Measurements from ENCODE around the gene SPPL2C. TPM values are rescaled to one million over a fixed set of nuclear protein-coding genes. Genes with fewer than 3 reads are reported as not detected.

The SPPL2C gene
- polyA plus RNA-seq, 1 donor (not counting 4 experiments of a cell fraction or from before 2014, with no cell fraction given): not detected

GRCh38 chr17:45895969-45896785 is 51.5 kb downstream of the SPPL2C start:
- dilution Hi-C loops (cut with MboI; ENCODE audit: extremely low pct_ligation_motif_present, low sequenced_read_pairs): no loop called here
- no peaks in the 10 kb centered on the region for H3K36me3 ChIP-seq (ENCODE audit: control insufficient read depth in 2 of 2, extremely low read depth in 1 of 2, insufficient read depth in 2 of 2, low read length in 2 of 2)
- H3K9ac ChIP-seq (ENCODE audit: control insufficient read depth, extremely low read depth, insufficient read depth, low read length): no peak overlapping the region
- H3K27me3 ChIP-seq (ENCODE audit: control insufficient read depth, extremely low read depth, insufficient read depth, low read length): peaks cover 59% of the 10 kb centered on the region
- no peaks in the 10 kb centered on the region for H3K9me3 ChIP-seq (ENCODE audit: control insufficient read depth, low read depth, low read length)
- H3K9me1 ChIP-seq (ENCODE audit: control insufficient read depth, extremely low read depth, insufficient read depth, low read length): no peaks in the 10 kb centered on the region
- H4K20me1 ChIP-seq (ENCODE audit: control insufficient read depth, extremely low read depth, insufficient read depth, low read length): peaks cover 3% of the 10 kb centered on the region
- H3K79me2 ChIP-seq (ENCODE audit: control insufficient read depth, insufficient read depth, low read length): no peaks in the 10 kb centered on the region
- H3K4me2 ChIP-seq (ENCODE audit: control insufficient read depth, extremely low read depth, insufficient read depth, low read depth, low read length): no peak overlapping the region
- FAIRE-seq (no peak), DNase-seq (ENCODE audit: low read depth, low spot score) (no peak)
- H3K4me3 ChIP-seq (ENCODE audit: control insufficient read depth in 2 of 3, extremely low read depth in 1 of 3, insufficient read depth in 2 of 3, low read depth in 1 of 3, low read length in 3 of 3): no peak overlapping the region
- H2AFZ ChIP-seq (ENCODE audit: control insufficient read depth, low read length): no peak overlapping the region
- TF ChIP-seq CTCF (optimal IDR thresholded peaks at IDR 0.05 in 1 of 3, IDR thresholded peaks at IDR 0.05 in 1 of 3, conservative IDR thresholded peaks at IDR 0.05 in 1 of 3; ENCODE audit: extremely low read depth in 1 of 3, insufficient read depth in 2 of 3, low read length in 3 of 3): no peak
- TF ChIP-seq EZH2 (IDR thresholded peaks at IDR 0.05; ENCODE audit: low read length): no peak
- H3K4me1 ChIP-seq (ENCODE audit: control insufficient read depth, extremely low read depth, insufficient read depth, low read length): peaks cover 10% of the 10 kb centered on the region
- H3K27ac ChIP-seq (ENCODE audit: control insufficient read depth, insufficient read depth, low read length): no peak overlapping the region

Other genes with a start within 250 kb of the SPPL2C start
- not detected in 3 replicates for gene CRHR1, start 60.6 kb upstream of the SPPL2C start, polyA plus RNA-seq
- 0.08 to 0.15 TPM (median 0.10 TPM) in 3 replicates for gene MAPT, start 49.7 kb downstream of the SPPL2C start, polyA plus RNA-seq
- gene STH, start 154.4 kb downstream of the SPPL2C start, polyA plus RNA-seq: not detected in 3 replicates